Measurements from ENCODE around the gene MMP14. TPM values are rescaled to one million over a fixed set of nuclear protein-coding genes. Genes with fewer than 3 reads are reported as not detected.

MMP14 gene
- total RNA-seq, 1 experiment from 2014 or later: 34.8 TPM

DNA sequence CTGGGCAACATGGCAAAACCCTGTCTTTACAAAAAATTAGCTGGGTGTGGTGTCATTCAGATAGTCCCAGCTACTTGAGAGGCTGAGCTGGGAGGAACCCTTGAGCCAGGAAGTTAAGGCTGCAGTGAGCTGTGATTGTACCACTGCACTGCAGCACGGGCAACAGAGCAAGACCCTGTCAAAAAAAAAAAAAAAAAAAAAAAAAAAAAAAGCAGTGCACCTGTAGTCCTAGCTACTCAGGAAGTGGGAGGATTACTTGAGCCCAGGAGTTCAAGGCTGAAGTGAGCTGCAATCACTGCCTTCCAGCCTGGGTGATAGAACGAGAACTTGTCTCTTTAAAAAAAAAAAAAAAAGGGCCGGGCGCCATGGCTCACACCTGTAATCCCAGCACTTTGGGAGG lies 52.3 kb downstream of the MMP14 start:
- H4K20me1 ChIP-seq (ENCODE audit: insufficient read depth): no peaks in the 10 kb centered on the region
- H3F3A ChIP-seq (ENCODE audit: insufficient read depth, low read depth): peaks cover 5% of the 10 kb centered on the region; the same call in 1 of the 2 replicates
- H3K9me3 ChIP-seq (ENCODE audit: insufficient read depth, low read depth): no peaks in the 10 kb centered on the region
- peaks cover 7% of the 10 kb centered on the region; the same call in 1 of the 2 replicates for H3K4me1 ChIP-seq (replicated peaks; ENCODE audit: insufficient read depth)
- no peaks in the 10 kb centered on the region for H3K27me3 ChIP-seq (ENCODE audit: insufficient read depth, low read depth)
- H3K4me3 ChIP-seq: no peak overlapping the region
- peak overlapping the region; percentile 86; the same call in 1 of the 2 replicates for H3K4me2 ChIP-seq
- H3K79me2 ChIP-seq (ENCODE audit: low read depth): no peaks in the 10 kb centered on the region
- ChIA-PET POLR2A (ENCODE audit: unreplicated experiment) (interaction anchor here (0.6 to 0.7 kb wide), 3 partner anchors 16 to 174 kb away, joined by 3 to 24 read pairs (median 10); no protein-coding TSS in a partner anchor), CTCF (interaction anchor here (0.9 kb wide), 1 partner anchor 17 kb away, joined by 4 read pairs; no protein-coding TSS in a partner anchor)
- intact Hi-C loops (cut with micrococcal nuclease; ENCODE audit: unreplicated experiment): no loop called here
- no peaks in the 10 kb centered on the region for H3K9me2 ChIP-seq (ENCODE audit: insufficient read depth)
- no TSS peak for BruUV-seq (replicated peaks)
- DNase-seq: no peak
- H2AFZ ChIP-seq: no peak overlapping the region
- no peak overlapping the region for H3K27ac ChIP-seq
- H3K36me3 ChIP-seq (ENCODE audit: low read depth): no peaks in the 10 kb centered on the region
- TF ChIP-seq EZH2 (IDR thresholded peaks at IDR 0.05; ENCODE audit: low read depth): no peak
- TF ChIP-seq, protein P1, sequence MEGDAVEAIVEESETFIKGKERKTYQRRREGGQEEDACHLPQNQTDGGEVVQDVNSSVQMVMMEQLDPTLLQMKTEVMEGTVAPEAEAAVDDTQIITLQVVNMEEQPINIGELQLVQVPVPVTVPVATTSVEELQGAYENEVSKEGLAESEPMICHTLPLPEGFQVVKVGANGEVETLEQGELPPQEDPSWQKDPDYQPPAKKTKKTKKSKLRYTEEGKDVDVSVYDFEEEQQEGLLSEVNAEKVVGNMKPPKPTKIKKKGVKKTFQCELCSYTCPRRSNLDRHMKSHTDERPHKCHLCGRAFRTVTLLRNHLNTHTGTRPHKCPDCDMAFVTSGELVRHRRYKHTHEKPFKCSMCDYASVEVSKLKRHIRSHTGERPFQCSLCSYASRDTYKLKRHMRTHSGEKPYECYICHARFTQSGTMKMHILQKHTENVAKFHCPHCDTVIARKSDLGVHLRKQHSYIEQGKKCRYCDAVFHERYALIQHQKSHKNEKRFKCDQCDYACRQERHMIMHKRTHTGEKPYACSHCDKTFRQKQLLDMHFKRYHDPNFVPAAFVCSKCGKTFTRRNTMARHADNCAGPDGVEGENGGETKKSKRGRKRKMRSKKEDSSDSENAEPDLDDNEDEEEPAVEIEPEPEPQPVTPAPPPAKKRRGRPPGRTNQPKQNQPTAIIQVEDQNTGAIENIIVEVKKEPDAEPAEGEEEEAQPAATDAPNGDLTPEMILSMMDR (conservative IDR thresholded peaks at IDR 0.05): no peak

DNA sequence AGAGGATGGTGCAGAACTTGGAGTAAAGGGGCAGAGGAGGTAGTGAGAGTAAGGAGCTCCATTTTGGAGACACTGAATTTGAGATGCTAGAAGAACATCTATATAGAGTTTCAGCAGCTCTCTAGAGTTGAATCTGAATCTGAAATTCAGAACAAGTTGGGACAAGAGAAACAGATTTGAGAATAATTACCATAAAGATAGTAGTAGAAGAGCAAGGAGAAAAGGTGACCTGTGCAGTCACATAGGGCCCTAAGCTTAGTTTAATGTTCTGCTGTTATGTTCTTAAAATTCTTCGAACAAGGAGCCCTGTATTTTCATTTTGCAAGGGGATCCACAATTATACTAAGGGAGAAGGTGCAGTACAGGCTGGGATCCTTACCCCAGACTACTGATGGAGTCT lies 54.0 kb downstream of the MMP14 start:
- intact Hi-C loops (cut with micrococcal nuclease; ENCODE audit: unreplicated experiment): no loop called here
- no peaks in the 10 kb centered on the region for H3K27me3 ChIP-seq (ENCODE audit: insufficient read depth, low read depth)
- no peak overlapping the region for H2AFZ ChIP-seq
- ChIA-PET CTCF (no interaction called here), POLR2A (ENCODE audit: unreplicated experiment) (no interaction called here)
- no peaks in the 10 kb centered on the region for H3K36me3 ChIP-seq (ENCODE audit: low read depth)
- H3K4me2 ChIP-seq: no peak overlapping the region
- no TSS peak for BruUV-seq (replicated peaks)
- H3K4me3 ChIP-seq: no peak overlapping the region
- peaks cover 7% of the 10 kb centered on the region; the same call in 1 of the 2 replicates for H3K4me1 ChIP-seq (replicated peaks; ENCODE audit: insufficient read depth)
- H3K27ac ChIP-seq: no peak overlapping the region
- no peak for DNase-seq
- H3K9me3 ChIP-seq (ENCODE audit: insufficient read depth, low read depth): no peaks in the 10 kb centered on the region
- H4K20me1 ChIP-seq (ENCODE audit: insufficient read depth): no peaks in the 10 kb centered on the region
- no peaks in the 10 kb centered on the region for H3K9me2 ChIP-seq (ENCODE audit: insufficient read depth)
- TF ChIP-seq EZH2 (IDR thresholded peaks at IDR 0.05; ENCODE audit: low read depth): no peak
- TF ChIP-seq, protein P1 (conservative IDR thresholded peaks at IDR 0.05): no peak
- peaks cover 4% of the 10 kb centered on the region; the same call in 1 of the 2 replicates for H3F3A ChIP-seq (ENCODE audit: insufficient read depth, low read depth)
- H3K79me2 ChIP-seq (ENCODE audit: low read depth): no peaks in the 10 kb centered on the region

DNA sequence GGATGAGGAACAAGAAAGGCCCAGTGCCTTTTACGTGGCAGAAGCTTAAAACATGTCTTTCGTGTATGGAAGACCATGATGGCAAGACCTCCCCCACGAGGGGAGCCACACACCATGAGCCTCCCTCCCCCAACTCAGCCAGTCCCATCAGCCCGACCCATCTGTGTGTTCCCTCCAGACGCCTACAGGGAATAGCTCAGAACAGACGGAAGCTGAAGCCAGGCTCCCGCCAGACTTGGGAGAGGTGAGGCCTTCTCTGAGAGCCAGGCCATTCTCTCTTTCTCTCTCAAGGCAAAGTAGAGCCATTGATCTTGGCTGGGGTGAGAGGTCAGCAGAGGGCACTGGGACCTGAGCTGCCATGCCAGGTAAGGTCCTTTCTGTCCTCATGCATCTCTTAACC lies 56.1 kb downstream of the MMP14 start:
- no peak for DNase-seq
- ChIA-PET CTCF (no interaction called here), POLR2A (ENCODE audit: unreplicated experiment) (no interaction called here)
- Histone ChIP-seq H3K4me1 (replicated peaks; ENCODE audit: insufficient read depth) (no peaks in the 10 kb centered on the region), H3K27ac (no peak overlapping the region), H3K36me3 (ENCODE audit: low read depth) (no peaks in the 10 kb centered on the region), H3K9me2 (ENCODE audit: insufficient read depth) (no peaks in the 10 kb centered on the region), H4K20me1 (ENCODE audit: insufficient read depth) (no peaks in the 10 kb centered on the region), H3F3A (ENCODE audit: insufficient read depth, low read depth) (peaks cover 2% of the 10 kb centered on the region; the same call in 1 of the 2 replicates), H3K4me2 (no peak overlapping the region), H2AFZ (no peak overlapping the region), H3K9me3 (ENCODE audit: insufficient read depth, low read depth) (no peaks in the 10 kb centered on the region), H3K27me3 (ENCODE audit: insufficient read depth, low read depth) (no peaks in the 10 kb centered on the region), H3K4me3 (no peak overlapping the region), H3K79me2 (ENCODE audit: low read depth) (no peaks in the 10 kb centered on the region)
- intact Hi-C loops (cut with micrococcal nuclease; ENCODE audit: unreplicated experiment): no loop called here
- no TSS peak for BruUV-seq (replicated peaks)
- TF ChIP-seq, protein P1 (conservative IDR thresholded peaks at IDR 0.05): no peak

Measured in PC-9 (cell line).